Measurements from ENCODE around the gene OBP2A. TPM values are rescaled to one million over a fixed set of nuclear protein-coding genes. Genes with fewer than 3 reads are reported as not detected.
A peak's percentile ranks its signal among the peaks of the same experiment; 100 is the strongest.

Gene OBP2A
- total RNA-seq, 1 donor from 2014 or later: not detected

DNA sequence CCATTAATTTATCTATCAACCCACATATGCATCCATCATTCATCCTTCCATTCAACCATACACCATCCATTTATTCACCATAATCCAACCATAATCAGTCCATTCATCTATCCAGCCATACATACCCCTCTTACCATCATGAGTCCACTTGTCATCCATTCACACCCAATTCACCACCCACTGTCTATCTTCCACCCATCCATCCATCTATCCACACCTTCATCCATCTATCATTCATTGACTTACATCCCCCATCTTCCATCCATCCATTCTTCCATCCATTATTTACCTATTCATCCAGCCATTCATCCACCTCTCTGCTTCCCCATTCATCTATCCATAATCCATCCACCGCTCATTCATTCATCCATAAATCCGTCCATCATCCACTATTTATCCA lies 33.4 kb downstream of the OBP2A start:
- DNase-seq (ENCODE audit: extremely low spot score in 2 of 2): no peak
- TF ChIP-seq POLR2AphosphoS5 (IDR thresholded peaks at IDR 0.05; ENCODE audit: insufficient read depth in 1 of 2, low read depth in 1 of 2) (no peak), POLR2A (IDR thresholded peaks at IDR 0.05) (no peak)
- TF ChIP-seq, protein P1, sequence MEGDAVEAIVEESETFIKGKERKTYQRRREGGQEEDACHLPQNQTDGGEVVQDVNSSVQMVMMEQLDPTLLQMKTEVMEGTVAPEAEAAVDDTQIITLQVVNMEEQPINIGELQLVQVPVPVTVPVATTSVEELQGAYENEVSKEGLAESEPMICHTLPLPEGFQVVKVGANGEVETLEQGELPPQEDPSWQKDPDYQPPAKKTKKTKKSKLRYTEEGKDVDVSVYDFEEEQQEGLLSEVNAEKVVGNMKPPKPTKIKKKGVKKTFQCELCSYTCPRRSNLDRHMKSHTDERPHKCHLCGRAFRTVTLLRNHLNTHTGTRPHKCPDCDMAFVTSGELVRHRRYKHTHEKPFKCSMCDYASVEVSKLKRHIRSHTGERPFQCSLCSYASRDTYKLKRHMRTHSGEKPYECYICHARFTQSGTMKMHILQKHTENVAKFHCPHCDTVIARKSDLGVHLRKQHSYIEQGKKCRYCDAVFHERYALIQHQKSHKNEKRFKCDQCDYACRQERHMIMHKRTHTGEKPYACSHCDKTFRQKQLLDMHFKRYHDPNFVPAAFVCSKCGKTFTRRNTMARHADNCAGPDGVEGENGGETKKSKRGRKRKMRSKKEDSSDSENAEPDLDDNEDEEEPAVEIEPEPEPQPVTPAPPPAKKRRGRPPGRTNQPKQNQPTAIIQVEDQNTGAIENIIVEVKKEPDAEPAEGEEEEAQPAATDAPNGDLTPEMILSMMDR (IDR thresholded peaks at IDR 0.05): no peak
- Histone ChIP-seq H3K27ac (no peak overlapping the region), H3K27me3 (no peaks in the 10 kb centered on the region), H3K36me3 (no peaks in the 10 kb centered on the region), H3K9me3 (no peaks in the 10 kb centered on the region), H3K4me1 (no peaks in the 10 kb centered on the region), H3K4me3 (no peak overlapping the region)
- intact Hi-C loops (cut with DNase I): no loop called here

DNA sequence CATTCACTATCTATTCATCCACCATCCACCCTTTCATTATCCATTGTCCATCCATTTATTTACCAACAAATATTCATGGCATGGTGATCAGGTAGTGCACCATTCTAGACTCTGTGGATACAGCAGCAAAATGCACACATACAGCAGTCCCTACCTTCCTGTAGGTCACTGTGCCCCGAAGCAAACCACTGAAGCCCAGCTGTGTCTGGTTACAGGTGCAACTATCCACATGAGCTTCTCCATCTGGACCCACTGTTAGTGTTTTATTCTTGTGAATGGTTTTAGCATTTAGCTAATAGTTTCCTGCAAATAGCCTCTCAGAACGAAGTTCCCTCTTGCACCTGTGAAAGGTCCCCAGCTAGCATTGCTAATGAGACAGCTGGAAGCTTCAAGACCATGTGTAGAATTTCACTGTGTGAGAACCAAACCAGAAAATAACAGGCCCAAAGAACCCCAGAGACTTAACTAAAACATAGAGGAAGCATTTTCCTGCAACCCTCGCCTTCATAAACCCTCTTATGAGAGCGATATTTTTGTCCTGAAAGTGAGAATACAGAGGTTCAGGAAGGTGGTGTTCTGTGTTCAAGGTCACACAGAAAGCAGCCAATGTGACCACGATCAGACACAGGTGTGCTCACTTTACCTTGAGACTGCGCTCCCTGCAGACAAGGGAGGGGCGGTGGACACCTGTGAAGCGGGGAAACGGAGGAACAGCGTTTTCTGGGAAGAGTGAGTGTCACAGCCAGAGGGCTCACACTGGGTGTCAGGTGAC lies 34.1 kb downstream of the OBP2A start:
- no peak overlapping the region for H3K27ac ChIP-seq
- TF ChIP-seq, protein P1 (IDR thresholded peaks at IDR 0.05): no peak
- TF ChIP-seq POLR2A (IDR thresholded peaks at IDR 0.05) (no peak), POLR2AphosphoS5 (IDR thresholded peaks at IDR 0.05; ENCODE audit: insufficient read depth in 1 of 2, low read depth in 1 of 2) (no peak)
- H3K4me3 ChIP-seq: no peak overlapping the region
- no peaks in the 10 kb centered on the region for H3K4me1 ChIP-seq
- intact Hi-C loops (cut with DNase I): no loop called here
- H3K36me3 ChIP-seq: no peaks in the 10 kb centered on the region
- no peaks in the 10 kb centered on the region for H3K9me3 ChIP-seq
- no peaks in the 10 kb centered on the region for H3K27me3 ChIP-seq
- DNase-seq (ENCODE audit: extremely low spot score in 2 of 2): peak in 1 of 2 donors; percentile 40

DNA sequence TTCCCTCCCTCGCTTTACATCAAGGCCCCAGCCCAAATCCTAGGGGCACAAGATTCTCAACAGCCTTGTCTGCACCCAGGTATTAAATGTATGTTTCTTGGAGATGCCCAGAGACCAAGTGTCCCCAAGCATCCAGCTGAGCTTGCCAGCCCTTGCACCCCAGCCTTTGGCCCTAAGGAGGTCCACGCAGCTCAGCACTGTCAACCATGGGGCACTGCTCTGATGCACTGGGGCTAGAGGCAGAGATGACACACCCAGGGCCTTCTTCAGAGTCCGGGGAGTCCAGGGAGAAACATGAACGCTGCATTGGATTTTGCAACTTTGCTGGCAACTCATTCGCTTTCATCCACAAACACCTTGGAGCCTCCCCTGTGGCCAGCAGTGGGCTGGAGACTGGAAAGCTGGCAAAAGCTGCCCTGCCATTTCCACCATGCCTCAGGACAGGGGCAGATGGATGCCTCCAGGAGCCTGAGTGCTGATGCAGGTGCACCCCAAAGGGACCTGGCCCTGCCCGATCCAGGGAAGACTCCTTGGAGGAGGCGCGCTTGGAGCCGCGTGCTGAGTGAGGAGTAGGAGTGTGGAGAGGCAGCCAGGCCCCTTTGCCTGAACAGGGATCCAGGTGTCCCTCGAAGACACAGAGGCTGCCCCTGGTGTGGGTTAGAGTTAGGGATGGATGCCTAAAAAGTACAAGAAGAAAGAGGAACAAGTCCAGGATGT lies 34.9 kb downstream of the OBP2A start:
- H3K9me3 ChIP-seq: no peaks in the 10 kb centered on the region
- H3K27ac ChIP-seq: no peak overlapping the region
- no peaks in the 10 kb centered on the region for H3K36me3 ChIP-seq
- intact Hi-C loops (cut with DNase I): no loop called here
- H3K27me3 ChIP-seq: no peaks in the 10 kb centered on the region
- H3K4me3 ChIP-seq: no peak overlapping the region
- H3K4me1 ChIP-seq: no peaks in the 10 kb centered on the region
- no peak for TF ChIP-seq POLR2A (IDR thresholded peaks at IDR 0.05)
- DNase-seq (ENCODE audit: extremely low spot score in 2 of 2): peak; percentile 60 to 95

DNA sequence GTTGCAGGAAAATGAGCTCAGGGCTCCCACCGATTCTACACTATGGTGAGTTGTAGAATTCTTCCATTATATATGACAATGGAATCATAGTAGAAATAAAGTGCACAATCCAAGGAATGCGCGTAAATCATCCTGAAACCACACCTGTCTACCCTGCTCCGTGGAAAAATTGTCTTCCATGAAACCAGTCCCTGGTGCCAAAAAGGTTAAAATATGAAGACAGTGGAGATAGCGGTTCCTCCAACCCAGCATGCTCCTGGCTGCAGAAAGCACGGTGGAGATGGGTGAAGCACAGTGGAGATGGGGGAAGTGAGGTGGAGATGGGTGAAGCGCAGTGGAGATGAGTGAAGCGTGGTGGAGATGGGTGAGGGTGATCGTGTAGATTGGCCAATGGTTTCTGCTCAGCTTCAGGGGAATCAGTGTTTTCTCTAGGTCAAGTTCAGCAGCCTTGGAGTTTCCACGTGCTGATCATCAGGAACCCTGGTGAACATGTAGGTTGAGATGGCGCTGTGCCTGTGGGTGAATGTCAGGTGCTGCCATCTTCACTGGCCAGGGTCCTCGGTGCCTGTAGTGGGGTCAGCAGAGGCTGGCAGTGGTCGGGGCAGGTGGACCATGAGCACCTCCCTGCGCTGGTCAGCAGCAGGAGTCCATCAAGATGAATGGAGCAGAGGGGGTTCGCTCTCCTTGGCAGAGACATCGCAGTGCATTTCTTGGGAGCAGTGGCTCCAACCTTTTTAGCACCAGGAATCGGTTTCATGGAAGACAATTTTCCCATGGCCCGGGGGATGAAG lies 35.9 kb downstream of the OBP2A start:
- peak; percentile 42 to 72 for DNase-seq (ENCODE audit: extremely low spot score in 2 of 2)
- Histone ChIP-seq H3K36me3 (no peaks in the 10 kb centered on the region), H3K27me3 (no peaks in the 10 kb centered on the region), H3K4me3 (no peak overlapping the region), H3K4me1 (no peaks in the 10 kb centered on the region), H3K27ac (no peak overlapping the region), H3K9me3 (no peaks in the 10 kb centered on the region)
- intact Hi-C loops (cut with DNase I): no loop called here
- no peak for TF ChIP-seq POLR2A (IDR thresholded peaks at IDR 0.05)
- TF ChIP-seq, protein P1 (IDR thresholded peaks at IDR 0.05): no peak
- TF ChIP-seq POLR2AphosphoS5 (IDR thresholded peaks at IDR 0.05; ENCODE audit: insufficient read depth in 1 of 2, low read depth in 1 of 2): no peak

DNA sequence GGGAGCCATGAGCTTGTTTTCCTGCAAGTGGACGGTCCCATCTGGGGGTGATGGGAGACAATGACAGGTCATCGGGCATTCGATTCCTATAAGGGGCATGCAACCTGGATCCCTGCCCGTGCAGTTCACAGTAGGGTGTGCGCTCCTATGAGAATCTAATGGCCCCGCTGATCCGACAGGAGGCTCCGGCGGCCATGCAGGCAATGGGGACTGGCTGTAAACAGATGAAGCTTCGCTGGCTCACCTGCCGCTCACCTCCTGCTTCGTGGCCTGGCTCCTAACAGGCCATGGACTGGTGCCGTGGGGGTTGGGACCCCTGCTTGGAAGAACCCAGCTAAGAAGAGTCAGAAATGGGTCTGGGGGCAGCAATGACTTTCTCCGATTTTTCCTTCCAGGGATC lies 36.6 kb downstream of the OBP2A start:
- Histone ChIP-seq H3K27ac (no peak overlapping the region), H3K4me1 (no peaks in the 10 kb centered on the region), H3K36me3 (no peaks in the 10 kb centered on the region), H3K27me3 (no peaks in the 10 kb centered on the region), H3K9me3 (no peaks in the 10 kb centered on the region), H3K4me3 (no peak overlapping the region)
- TF ChIP-seq POLR2AphosphoS5 (IDR thresholded peaks at IDR 0.05; ENCODE audit: insufficient read depth in 1 of 2, low read depth in 1 of 2) (no peak), POLR2A (IDR thresholded peaks at IDR 0.05) (no peak)
- TF ChIP-seq, protein P1 (IDR thresholded peaks at IDR 0.05): no peak
- peak; percentile 31 to 37 for DNase-seq (ENCODE audit: extremely low spot score in 2 of 2)
- intact Hi-C loops (cut with DNase I): no loop called here
